BE2C (cell line): ENCODE results near the gene AGPAT3.
"Not testable (repeated sequence)": the region's sequence is repeated elsewhere in the genome, so short reads cannot be mapped to it uniquely, and the experiment has no call there.

Source experiments
- DNase-seq: peaks from one replicate; pipeline ENCODE4 v3.0.0-alpha.2; 2020
- H3K27me3 ChIP-seq: fragments of 250-450 bp; sonication (Bioruptor Pico); 2 replicates; pipeline ENCODE4 v1.5.1; 2020; ENCODE audit warnings: mild to moderate bottlenecking
- H3K36me3 ChIP-seq: fragments of 250-450 bp; sonication (Bioruptor Pico); 2 replicates; pipeline ENCODE4 v1.5.1; 2020; ENCODE audit warnings: mild to moderate bottlenecking
- H3K4me1 ChIP-seq: fragments of 250-450 bp; sonication (Bioruptor Pico); 2 replicates; pipeline ENCODE4 v1.5.1; 2020
- H3K4me3 ChIP-seq: 2 replicates; pipeline ENCODE4 v1.5.1; 2011; ENCODE audit warnings: low read depth, low read length
- H3K9me3 ChIP-seq: fragments of 250-450 bp; sonication (Bioruptor Pico); 2 replicates; pipeline ENCODE4 v1.5.1; 2020
- TF ChIP-seq, protein P1 (sequence below): IDR thresholded peaks from 2 replicates; pipeline ENCODE4 v1.5.1; 2012; ENCODE audit warnings: mild to moderate bottlenecking, low read depth, low read length

The AGPAT3 gene

GRCh38 chr21:43842742-43843141 lies 22.3 kb upstream of the AGPAT3 start:
- DNase-seq = no peak
- TF ChIP-seq, protein P1, sequence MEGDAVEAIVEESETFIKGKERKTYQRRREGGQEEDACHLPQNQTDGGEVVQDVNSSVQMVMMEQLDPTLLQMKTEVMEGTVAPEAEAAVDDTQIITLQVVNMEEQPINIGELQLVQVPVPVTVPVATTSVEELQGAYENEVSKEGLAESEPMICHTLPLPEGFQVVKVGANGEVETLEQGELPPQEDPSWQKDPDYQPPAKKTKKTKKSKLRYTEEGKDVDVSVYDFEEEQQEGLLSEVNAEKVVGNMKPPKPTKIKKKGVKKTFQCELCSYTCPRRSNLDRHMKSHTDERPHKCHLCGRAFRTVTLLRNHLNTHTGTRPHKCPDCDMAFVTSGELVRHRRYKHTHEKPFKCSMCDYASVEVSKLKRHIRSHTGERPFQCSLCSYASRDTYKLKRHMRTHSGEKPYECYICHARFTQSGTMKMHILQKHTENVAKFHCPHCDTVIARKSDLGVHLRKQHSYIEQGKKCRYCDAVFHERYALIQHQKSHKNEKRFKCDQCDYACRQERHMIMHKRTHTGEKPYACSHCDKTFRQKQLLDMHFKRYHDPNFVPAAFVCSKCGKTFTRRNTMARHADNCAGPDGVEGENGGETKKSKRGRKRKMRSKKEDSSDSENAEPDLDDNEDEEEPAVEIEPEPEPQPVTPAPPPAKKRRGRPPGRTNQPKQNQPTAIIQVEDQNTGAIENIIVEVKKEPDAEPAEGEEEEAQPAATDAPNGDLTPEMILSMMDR = no peak
- H3K9me3 ChIP-seq = no peaks in the 10 kb centered on the region; the same call in 1 of the 2 replicates
- no peaks in the 10 kb centered on the region for H3K4me1 ChIP-seq
- 0 out of 2 replicates have a peak, but pooled peaks cover 3% of the 10 kb centered on the region for H3K27me3 ChIP-seq
- no peak overlapping the region for H3K4me3 ChIP-seq
- H3K36me3 ChIP-seq = no peaks in the 10 kb centered on the region

GRCh38 chr21:43844906-43845305 lies 20.1 kb upstream of the AGPAT3 start:
- not testable (repeated sequence) for H3K27me3 ChIP-seq, H3K36me3 ChIP-seq, DNase-seq, H3K4me3 ChIP-seq, H3K4me1 ChIP-seq, H3K9me3 ChIP-seq

- TF ChIP-seq, protein P1 = no peak
- Histone ChIP-seq H3K4me1 (no peaks in the 10 kb centered on the region), H3K4me3 (no peak overlapping the region), H3K27me3 (no peaks in the 10 kb centered on the region), H3K9me3 (no peaks in the 10 kb centered on the region), H3K36me3 (no peaks in the 10 kb centered on the region)
- no peak for DNase-seq
Measured at GRCh38 chr21:43845386-43845785, 19.6 kb upstream of the AGPAT3 start.

DNA sequence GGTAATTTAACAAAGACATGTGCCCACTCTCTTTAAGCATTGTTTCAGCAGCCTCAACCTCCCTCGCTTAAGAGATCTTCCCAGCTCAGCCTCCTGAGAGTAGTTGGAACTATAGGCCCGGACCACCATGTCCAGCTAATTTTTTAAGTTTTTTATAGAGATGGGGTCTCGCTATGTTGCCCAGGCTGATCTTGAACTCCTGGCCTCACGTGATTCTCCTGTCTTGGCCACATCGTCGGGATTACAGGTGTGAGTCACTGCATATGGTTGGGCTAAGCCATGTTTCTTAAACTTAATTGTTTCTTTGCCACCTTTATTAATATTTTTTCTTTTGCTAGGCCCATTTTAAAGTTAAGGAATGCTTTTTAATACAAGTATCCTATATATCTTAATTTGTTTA lies 18.6 kb upstream of the AGPAT3 start:
- Histone ChIP-seq H3K27me3 (no peaks in the 10 kb centered on the region), H3K4me1 (no peaks in the 10 kb centered on the region), H3K4me3 (no peak overlapping the region), H3K36me3 (no peaks in the 10 kb centered on the region), H3K9me3 (no peaks in the 10 kb centered on the region)
- DNase-seq = no peak
- TF ChIP-seq, protein P1 = no peak

DNA sequence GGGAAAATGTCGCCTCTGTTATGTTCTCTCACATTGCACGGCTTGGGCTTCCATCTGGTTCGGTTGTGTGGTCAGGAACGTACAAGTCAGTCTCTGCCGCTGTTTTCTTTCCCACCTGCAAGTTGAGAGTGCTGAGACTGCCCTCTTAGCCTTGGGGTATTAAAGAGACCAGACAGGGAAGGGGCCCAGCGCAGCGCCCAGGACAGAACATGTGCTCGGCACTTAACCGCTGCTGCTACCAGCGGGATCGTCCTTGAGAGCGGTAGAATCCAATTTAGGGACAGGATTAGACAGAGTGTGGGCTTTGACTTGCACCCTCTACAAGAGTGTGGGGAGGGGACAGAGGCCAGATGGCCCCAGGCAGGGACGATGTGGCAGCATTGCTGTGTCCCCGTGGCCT lies 17.7 kb upstream of the AGPAT3 start:
- Histone ChIP-seq H3K4me3 (no peak overlapping the region), H3K27me3 (no peaks in the 10 kb centered on the region), H3K4me1 (no peaks in the 10 kb centered on the region), H3K9me3 (no peaks in the 10 kb centered on the region), H3K36me3 (no peaks in the 10 kb centered on the region)
- TF ChIP-seq, protein P1 = no peak
- no peak for DNase-seq

DNA sequence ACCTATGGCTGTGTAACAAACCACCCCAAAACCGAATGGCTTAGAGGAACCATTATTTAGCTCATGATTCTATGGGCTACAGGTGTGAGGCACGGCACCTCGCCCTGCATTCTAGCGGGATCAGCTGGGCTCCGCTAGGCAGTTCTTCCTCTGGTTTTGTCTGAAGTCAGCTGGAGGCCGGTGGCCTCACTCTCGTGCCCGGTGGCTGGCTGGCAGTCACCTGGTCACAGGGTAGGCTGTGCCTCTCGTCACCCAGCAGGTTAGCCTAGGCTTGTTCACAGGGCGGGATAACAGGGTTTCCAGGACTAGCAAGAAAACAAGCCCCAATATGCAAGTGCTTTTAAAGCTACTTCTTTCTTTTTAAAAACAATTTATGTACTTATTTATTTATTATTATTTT lies 16.3 kb upstream of the AGPAT3 start:
- Histone ChIP-seq H3K27me3 (no peaks in the 10 kb centered on the region), H3K4me3 (no peak overlapping the region), H3K9me3 (no peaks in the 10 kb centered on the region), H3K36me3 (no peaks in the 10 kb centered on the region), H3K4me1 (no peaks in the 10 kb centered on the region)
- no peak for DNase-seq
- TF ChIP-seq, protein P1 = no peak
